G401.6 (cell line): ENCODE data around the gene UNC13C.

Experiments used
- FAIRE-seq: peaks from 2 replicates; lab custom pipeline; 2012; peaks lifted over from hg19 to GRCh38; lab: Jason Lieb, UNC

Gene UNC13C

DNA sequence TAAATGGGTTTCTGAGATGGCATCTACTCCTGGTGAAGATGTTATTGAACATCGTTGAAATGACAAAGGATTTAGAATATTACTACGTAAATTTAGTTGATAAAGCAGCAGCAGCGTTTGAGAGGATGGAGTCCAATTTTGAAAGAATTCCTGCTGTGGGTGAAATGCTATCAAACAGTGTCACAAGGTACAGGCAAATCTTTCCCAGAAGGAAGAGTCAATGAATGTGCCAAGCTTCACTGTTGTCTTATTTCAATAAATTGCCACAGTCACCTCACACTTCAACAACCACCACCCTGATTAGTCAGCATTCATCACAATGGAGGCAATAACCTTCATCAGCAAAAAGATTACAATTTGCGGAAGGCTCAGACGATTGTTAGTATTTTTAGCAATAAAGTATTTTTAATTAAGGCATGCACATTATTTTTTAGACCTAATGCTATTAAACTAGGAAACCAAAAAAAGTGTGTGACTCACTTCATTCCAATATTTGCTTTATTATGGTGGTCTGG, 142.8 kb downstream of the UNC13C start:
- FAIRE-seq: no peak

DNA sequence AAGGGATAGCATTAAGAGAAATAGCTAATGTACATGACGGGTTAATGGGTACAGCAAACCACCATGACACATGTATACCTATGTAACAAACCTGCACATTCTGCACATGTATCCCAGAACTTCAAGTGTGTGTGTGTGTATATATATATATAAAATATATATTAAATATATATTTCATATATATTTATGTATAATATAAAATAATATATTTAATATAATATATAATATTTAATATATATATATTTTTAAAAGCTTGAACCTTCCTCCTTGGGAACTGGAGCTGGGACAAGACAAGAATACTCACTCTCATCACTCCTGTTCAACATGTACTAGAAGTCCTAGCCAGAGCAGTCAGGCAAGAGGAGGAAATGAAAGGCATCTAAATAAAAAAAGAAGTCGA, 149.3 kb downstream of the UNC13C start:
- FAIRE-seq: no peak

DNA sequence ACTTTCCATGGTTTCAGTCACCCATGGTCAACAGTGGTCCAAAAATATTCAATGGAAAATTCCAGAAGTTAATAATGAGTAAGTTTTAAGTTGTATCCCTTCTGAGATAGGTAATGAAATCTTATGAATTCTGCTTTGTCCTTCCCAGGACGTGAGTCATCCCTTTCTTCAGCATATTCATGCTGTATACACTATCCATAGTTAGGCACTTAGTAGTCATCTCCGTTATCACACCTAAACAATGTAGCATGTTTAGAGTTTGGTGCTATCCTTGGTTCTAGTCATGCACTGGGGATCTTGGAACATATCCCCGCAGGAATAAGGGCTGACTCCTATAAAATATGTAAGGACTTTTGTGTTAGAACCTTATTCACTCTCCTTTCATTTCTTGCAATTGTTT, 153.2 kb downstream of the UNC13C start:
- FAIRE-seq: no peak

DNA sequence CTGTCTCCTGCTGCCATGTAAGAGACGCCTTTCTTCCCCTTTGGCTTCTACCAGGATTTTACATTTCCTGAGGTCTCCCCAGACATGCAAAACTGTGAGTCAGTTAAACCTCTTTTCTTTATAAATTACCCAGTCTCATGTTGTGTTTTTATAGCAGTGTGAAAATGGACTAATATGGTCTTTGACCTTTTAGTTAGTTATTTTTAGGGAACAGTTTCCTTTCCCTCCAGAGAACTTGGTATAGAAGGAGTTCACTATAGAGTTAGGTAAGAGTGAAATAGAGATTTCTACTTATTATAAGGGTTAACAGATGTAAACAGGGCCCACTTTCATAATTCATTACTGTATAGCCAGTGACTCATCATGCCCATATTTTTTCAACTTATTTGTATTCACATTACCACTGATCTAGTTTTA, 170.9 kb downstream of the UNC13C start:
- no peak for FAIRE-seq

DNA sequence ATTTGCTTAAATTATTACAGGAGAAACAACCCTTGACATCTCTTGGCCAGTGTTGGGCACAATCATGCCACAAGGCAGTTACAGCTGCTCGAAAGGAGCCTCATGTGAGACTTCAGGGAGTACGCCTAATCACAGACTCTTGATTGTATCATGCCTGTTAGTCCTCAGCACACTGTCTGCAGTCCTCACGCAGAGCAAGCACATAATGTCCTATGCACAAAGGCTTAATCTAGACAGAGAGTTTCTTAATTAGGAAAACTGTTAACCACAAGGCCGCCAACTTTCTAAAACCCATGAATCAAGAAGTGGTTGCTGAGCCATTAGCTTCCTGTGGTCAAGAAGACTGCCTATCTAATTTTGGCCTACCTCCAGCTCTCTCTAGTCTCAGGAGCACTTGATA, 172.0 kb downstream of the UNC13C start:
- no peak for FAIRE-seq

DNA sequence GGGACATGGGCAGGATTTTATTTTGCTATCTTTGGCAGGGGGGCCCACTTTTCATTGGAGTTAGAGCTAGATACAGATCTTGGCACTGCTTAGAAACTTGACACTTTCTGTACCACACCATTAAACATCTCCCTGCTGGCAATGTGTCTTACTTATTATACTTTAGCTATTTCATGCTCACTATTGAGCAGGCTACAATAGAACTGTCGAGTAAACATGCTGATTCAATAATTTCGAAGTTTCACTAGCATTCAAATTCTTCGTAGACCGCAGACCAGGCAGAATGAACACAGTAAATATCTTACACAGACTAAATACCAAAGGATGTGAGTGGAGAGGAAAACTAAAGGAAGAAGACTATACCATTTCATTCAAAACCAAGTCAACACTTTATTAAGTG, 180.8 kb downstream of the UNC13C start:
- FAIRE-seq: no peak

DNA sequence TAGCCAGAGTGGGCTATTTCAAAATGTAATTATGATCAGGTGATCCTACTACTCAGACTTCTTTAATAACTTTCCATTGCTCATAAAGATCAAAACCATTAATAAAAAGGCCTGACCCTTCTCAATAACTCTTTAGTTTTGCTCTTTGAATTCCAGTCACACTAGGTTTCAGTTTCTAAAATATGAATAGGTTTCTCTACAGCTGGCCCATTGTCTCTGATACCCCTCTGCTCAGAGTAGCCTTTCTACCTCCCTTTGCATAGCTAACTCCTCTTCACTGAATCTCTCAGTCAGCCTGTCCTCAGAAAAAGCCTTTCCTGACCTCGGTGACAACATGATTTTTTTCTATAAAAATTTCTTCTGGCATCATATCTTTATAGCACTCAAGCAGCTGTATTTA, 209.1 kb downstream of the UNC13C start:
- FAIRE-seq: no peak

DNA sequence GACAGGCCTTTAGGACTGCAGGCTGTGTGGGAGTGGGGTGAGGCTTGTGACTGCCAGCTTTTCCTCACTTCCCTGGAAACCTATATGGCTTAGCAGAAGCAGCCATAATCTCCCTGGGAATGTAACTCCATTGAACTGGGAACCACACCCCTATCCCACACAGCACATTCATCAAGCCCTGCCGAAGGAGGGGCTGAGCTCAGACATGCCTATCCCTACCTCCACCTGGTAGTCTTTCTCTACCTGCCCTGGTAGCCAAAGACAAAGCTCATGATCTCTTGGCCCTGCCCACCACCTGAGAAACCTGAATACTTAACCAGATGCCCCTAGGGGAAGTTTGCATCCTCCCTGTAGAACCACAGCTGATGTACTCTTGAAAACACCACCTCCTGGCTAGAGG, 219.8 kb downstream of the UNC13C start:
- FAIRE-seq: no peak

DNA sequence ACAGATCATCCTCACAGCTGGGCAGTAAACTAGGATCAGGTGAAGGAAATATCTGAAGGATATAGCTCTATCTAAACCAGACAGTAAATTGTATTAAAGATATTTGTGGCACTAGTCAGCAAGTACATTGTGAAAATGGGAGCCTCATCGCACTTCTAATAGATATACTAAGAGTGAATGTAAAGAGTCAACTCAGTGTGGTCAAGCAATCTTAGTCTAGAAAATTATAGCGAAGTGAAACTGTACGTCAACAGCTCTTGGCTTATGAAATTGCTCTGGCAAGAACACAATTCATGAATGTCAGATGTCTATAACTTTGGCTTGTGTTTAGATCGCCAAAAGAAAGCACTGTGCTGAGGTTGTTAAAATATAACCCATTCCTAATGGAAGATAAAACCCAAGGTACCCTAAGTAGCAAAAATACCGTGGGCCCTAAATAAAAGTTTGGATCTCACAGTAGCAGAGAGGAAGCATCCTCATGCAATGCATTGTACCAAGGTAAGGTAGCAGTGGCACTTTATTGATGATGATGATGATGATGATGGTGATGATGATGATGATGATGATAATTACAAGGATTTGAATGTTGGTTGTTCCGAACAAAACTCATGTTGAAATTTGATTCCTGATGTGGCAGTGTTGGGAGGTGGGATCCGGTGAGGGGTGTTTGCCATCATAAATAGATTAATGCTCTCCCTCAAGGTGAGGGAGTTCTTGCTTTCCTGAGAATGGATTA, 228.5 kb downstream of the UNC13C start:
- no peak for FAIRE-seq

DNA sequence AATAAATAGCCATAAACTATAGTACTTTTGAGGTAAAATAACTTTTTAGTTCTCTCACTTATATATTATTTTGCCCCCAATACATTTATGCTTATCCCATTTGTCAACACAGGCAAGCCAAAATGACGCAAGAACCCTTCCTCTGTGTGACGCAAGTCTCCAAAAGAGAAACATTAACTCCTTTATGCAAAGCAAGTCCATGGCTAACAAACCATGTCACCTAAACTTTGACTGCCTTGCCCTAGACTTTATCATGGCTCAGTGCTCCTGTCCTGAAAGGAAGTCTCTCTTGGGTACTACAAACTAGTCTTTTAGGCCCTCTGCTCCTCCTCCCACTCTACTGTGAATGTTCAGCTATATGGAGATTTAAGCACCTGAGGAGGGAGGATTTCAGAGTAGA, 230.5 kb downstream of the UNC13C start:
- no peak for FAIRE-seq

DNA sequence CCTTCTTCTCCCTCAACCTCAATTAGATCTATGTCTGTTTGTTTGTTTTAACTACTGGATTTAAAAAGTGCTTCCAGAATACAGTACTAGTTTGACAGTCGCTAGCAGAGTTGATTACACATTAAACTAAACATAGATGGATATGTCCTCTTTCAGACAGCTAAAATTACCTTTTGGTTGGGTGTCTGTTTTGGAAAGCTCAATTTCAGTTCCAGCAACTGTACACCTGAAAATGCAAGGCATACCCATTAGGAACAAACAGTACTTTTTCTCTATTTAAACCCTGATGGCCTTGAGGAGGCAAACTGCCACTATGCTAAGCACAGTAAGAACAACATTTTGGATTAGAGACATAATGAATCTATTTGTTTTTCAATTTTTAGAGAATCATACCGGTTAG, 234.4 kb downstream of the UNC13C start:
- FAIRE-seq: no peak

DNA sequence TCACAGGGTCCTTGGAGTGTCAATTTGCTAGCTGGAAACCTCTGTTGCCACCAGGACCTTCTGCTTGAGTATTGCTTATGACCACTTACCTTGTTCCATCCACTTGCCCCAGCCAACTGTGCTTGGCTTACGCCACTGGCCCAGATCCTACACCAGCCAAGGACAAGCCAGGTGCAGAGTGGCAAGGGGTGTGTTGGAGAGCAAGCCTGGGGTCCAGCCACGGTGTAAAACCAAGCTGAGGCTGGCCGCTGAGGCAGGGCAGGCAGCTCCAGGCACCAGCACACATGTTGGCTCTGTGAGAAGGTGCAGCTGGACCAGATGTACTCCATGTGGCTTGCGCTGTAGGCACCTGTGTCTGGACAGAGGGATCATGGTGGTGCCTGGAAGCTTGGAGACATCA, 248.2 kb downstream of the UNC13C start:
- no peak for FAIRE-seq

DNA sequence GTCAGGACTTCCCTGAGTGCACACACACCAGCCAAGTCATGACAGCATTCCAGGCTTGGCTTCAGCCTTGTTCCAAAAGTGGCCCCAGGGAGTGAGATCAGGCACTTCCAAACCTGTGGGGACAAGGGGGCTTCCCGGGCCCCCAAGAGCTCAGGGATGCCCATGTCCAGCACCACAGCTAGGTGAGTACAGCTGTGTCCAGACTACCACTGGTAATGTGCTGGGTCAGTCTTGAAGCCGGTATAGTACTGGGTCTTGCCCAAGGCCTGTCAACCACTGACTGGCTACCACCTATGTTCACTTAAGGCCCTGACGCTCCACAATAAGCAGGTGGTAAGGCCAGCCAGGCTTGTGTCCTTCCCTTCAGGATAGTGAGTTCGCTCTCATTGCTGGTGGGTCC, 249.3 kb downstream of the UNC13C start:
- no peak for FAIRE-seq

DNA sequence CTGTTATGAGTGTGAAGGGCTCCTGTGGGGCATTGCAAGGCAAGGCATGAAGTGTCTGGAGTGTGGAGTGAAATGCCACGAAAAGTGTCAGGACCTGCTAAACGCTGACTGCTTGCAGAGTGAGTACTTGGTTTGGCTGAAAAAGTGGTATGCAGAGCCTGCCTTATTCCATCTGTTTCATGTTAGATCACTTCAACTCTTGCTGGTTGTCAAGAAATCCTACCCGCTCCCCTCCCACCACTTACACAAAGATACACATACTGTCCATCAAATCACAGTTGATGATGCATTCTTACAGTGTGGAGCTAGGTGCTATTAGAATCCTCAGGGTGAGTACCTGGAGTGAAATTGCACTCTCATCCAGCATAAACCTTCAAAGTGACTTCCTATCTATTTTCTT, 272.1 kb downstream of the UNC13C start:
- no peak for FAIRE-seq

DNA sequence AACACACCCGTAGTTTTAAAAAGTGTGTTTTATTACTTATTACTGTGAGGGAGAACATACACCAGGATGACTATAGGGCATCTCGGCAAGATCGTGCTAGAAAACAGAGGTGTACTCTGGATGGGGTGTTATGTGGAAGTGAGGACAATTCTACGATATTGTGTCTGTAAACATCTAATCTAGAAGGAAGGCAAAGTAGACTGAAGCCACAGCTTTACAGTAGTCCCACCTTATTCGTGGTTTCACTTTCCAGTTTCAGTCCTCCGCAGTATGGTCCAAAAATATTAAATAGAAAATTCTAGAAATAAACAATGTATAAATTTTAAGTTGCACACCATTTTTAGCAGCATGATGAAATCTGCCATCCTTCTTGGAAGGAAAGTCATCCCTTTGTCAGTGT, 277.9 kb downstream of the UNC13C start:
- FAIRE-seq: no peak

DNA sequence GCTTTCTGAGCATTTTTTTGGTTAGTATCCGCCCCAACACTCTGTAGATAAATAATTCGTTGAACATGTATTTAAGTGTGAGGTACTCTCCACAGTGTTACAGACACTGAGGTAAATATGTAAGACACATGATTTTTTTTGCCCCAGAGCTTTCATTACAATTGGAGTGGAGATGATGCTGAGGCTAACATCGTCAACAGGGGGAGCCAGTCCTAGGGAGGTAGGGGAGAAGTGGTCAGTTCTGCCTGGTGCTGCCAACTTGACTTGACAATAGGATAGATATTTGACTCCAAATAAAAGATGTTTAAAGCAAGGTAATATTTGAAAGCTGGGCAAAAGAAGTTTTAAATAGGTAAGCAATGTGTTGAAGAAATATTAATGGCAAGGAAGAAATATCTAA, 295.7 kb downstream of the UNC13C start:
- FAIRE-seq: no peak

DNA sequence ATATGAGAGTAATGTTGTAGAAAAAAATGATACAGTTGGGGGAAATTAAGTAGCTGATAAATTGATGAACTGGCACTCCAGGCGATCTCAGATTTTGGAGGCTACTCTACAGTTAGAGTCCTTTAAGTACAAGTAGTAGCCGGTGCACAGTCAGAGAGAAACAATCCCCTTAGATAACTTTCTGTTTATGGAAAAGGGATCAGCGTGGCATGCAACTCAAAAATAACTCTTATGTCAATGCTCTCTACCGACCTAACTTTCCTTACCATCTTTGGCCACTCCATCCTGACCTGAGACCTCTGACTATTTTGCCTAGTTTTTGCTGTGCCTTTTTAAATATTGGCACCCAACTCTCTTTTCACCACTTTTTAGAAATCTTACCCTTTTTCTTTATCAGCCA, 299.6 kb downstream of the UNC13C start:
- FAIRE-seq: no peak

DNA sequence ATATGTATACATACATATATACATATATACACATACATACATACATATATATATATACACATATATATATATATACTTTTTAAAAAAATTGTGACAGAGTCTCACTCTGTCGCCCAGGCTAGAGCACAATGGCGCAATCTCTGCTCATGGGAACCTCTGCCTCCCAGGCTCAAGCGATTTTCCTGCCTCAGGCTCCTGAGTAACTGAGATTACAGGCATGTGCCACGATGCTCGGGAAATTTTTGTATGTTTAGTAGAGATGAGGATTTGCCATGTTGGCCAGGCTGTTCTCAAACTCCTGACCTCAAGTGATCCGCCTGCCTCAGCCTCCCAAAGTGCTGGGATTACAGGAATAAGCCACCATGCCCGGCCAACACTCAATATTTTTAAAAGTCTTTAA, 302.5 kb downstream of the UNC13C start:
- no peak for FAIRE-seq

DNA sequence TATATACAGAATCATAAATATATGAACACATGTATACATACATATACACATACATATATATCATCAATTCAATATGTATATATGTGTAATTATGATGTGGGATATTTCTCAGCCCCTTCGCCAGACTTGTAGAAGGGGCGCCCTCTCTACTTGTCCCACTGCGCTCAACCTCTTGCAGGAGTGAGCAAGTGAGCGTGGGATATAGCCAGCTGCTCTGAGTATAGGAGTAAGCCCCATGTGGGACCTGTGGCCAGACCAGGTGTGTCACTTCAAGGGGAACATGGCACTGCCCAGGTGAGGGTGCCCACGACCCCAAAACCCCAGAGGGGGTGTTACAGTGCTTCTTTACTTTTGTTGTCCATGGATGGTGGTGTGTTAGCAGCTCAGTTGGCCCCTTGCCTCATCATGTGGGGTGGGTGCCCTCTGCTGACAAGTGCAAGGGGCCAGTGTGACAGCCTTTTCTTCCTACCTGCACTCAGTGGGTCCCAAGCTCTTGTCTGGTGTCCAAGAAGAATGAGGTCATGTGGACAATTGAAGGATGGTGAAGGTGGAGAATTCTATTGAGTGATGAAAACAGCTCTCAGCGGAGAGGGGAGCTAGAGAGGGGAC, 304.1 kb downstream of the UNC13C start:
- FAIRE-seq: no peak

DNA sequence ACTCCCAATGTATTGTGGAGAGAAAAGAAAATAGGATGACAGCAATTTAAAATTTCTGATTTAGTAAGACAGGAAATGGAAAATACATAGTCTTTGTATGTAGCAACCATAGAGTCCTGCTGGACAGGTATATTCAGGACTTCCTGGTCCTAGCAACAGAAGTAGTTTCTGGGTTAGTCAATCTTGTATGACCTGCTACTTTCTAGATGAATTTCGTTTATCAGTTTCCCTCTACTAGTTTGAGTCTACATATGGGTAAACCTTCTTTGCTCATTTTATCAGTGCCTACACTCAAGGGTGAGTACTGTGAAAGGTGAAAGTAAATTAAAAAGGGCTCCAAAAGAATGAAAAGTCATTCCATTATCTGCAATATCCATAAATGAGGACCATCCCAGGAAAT, 309.8 kb downstream of the UNC13C start:
- FAIRE-seq: no peak

DNA sequence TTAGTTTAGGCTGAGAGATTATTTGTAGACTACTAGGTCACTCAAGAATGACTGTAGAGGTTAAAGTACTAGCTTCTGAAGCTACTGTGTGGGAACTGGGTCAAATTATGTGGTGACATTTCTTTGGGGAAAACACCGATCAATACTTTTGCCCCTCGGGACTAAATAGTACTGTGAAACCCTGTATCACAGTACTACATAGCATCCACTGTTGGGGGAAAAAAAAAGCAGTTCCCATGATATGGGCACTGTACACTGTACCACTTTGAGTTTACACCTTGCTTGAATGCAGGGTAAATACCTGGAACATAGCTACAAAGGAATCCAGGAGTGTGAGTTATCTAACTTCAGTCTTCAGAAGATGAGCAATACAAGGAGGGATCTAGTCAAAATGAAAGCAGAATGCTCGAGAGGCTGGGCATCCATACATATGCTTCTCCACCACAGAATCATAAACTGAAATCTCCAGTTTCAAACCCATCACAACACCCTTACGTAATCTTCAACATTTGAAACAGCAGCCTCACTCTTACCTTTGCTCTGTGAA, 311.4 kb downstream of the UNC13C start:
- no peak for FAIRE-seq

DNA sequence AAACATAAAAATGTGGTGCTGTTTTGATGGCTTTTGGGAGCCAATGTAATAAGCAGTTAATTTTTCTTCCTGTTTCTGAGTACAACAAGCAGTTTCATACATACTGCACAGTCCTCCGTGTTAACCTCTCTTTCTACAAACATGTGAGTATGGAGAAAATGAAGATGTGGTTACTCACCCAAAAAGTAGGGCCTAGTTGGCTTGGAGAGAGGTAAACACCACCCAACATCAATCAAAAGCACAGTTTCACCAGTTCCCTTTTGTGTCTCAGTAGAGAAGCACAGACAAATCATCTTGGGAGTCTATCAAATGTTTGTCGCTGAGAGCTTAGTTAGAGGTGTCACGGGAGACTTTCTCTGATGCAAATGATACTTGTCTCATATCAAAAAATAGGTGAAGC, 320.2 kb downstream of the UNC13C start:
- FAIRE-seq: no peak

DNA sequence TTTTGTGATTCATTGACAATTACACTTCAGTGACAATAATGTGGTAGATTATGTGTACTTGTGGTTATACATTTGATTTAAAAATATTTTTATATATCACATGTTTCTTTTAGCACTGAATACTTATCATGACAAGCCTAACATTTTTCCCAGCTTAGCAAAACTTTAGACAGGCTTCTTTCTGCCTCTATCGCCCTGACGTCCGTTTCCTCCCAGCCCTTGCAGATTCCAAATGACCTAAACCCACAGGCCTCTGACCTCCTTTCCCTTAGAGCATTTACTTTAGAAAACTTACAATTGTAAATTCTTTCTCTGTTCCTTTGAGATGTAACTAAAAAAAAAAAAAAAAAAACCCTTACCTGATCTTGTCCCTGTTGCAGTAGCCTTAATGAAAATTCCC, 326.1 kb downstream of the UNC13C start:
- FAIRE-seq: no peak

DNA sequence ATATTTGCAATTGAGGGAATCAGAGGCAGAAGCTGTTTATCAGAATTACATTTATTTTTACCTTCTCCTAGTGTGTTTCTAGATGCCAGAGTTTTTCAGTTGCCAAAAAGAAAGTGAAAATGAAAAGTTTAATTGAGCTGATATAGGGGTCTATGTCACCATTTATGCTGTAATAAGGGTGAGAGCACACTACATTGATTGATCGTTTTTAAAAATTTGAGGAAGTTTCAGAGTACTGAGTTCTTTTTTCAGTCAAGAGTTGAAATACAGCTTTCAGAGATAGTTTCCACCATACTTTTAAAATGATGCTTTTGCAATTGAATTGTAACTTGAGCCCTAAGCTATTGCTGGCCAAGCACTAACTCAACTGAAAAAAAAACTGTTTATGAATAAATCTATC, 326.9 kb downstream of the UNC13C start:
- no peak for FAIRE-seq
